ENCODE results near the gene ZNF311.

Gene ZNF311

DNA sequence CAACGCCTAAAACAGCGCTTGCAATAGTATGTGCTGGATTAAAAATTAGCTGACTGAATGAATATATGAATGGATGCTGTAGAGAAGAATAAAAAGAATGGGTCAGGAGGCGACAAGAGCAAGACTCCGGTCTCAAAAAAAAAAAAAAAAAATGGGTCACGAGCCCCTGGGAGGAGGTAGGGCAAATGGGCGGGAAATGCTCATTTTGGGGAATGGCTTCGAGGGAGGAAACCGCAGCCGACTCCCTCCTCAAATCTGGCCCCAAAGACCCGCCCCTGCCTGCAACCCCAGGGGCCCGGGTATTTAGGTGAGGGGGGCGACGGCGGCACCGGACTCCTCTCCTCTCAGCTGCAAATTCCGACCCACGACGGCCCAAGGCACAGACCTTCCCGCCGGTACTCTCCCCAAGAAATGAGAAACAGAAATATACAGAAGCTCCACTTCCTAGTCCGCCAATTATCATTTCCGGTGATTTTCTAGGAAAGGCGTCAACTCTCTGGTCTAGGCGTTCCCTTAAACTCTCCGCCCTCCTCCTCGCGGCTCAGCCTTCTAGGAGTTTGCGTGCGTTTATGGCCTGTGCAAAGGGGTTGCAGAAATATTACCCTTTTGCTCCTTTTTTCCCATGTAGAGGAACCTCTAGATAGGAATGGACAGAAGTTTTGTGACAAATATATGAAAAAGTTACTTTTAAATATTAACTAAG lies at the start of gene ZNF311:
ZNF311 (minus strand) TSS at position 133 of the 703 bp plus-strand sequence. CDS start 1,361 bp downstream, outside the sequence.
- peak; percentile 49 to 50 for DNase-seq

DNA sequence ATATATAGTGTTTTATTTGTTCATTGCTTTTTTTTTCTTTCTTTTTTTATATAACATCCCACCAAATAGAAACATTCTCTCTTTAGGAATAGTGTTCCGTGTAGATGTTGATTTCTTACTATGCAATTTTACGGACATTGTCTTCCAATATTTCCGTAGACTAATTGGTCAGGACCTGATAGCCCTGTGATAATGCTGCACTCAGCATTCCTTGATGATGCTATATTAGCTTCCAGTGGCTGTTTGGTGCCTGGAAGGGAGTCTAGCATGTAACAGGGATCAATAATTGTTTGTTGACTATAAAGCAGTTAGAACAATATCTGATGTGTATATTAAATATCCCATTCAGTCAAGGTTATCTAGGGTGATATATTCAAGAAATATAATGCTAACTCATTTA lies 46.6 kb upstream of the ZNF311 start:
- DNase-seq: no peak

DNA sequence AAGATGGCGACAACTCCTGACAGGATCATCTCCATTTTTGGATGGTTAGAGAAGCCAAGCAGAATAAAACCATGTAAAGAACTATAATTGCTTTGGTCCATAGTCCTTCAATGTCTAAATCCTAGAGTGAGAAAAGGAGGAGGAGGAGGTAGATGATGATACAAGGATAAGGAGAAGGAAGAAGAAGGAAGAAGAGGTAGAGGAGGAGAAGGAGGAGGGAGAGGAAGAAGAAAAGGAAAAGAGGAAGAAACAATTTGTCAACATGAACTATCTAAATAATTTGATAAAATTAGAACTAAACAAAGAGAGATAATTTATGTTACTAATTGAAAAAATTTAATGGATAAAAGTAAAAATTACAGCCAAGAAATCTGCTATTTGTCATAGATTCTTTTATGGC lies 40.0 kb upstream of the ZNF311 start, which contains the start of gene OR2W1:
OR2W1 (minus strand) TSS at position 101 of the 400 bp plus-strand sequence; CDS start at position 101, 0 bp downstream.
- DNase-seq: no peak

DNA sequence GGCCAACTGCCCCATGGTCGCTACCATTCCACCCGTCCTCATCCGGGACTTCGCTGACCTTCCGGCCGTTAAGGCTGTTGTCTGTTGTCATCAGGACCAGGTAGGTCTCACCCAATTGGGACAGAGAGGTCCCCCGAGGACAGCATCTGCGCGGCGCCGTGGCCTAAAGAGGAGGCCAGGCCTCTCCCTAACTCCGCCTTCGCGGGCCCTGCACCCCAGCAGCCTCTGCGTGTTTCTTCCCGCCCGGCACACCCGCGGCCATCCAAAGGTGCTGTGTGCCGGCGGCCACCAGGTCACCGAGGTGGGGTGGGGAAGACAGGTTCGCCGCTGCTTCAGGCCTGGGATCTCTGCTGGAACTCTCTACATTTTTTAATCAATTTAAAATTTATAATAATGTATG lies 30.8 kb upstream of the ZNF311 start:
- DNase-seq: no peak

DNA sequence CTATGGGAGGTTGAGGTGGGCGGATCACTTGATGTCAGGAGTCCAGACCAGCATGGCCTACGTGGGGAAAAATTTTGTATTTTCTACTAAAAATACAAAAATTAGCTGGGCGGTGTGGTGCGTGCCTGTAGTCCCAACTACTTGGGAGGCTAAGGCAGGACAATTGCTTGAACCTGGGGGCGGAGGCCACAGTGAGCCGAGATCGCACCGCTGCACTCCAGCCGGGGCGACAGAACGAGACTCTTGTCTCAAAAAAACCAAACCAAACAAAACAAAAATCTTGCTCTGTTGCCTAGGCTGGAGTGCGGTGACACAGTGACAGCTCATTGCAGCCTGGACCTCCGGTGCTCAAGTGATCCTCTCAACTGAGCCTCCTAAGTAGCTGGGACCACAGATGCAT lies 23.7 kb upstream of the ZNF311 start:
- DNase-seq: no peak

DNA sequence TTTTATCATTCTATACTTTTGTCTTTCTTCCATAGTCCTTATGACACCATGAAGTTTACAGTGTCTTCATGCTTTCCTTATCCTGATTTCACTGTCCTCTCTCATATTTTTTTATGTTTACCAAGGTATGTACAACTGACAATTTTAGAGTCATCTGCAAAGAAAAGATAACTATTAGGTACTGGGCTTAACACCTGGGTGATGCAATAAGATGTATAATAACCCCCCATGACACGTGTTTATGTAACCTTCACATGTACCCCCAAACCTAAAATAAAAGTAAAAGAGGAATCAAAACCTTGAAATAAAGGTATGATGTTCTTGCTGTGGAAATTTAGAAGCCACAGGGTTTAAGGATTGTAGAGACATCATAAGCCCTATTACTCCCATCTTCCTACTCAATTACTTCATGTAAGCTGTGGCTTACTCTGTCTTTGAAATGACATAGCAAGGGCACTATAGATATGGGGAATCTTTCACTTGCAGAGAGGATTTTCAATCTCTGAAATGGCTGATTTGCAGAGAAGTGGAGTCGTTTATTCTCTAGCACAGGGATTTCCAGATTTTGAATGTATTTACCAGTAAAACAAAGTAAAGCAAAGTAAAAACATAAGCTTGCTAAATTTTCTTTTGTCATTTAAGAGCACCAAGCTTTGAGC lies 20.9 kb upstream of the ZNF311 start:
- no peak for DNase-seq

DNA sequence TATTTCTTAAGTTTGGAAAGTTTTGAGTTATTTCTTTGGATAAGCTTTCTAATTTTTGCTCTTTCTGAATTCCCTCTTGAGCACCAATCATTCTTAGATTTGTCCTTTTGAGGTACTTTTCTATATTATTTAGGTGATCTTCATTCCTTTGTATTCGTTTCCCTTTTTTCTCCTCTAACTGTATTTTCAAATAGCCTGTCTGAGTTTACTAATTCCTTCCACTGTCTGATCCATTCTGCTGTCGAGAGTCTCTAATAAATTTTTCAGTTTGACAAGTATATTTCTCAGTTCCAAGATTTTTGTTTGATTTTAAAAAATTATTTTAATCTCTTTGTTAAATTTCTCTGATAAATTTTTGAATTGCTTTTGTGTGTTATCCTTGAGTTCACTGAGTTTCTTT lies 16.3 kb upstream of the ZNF311 start:
- no peak for DNase-seq

DNA sequence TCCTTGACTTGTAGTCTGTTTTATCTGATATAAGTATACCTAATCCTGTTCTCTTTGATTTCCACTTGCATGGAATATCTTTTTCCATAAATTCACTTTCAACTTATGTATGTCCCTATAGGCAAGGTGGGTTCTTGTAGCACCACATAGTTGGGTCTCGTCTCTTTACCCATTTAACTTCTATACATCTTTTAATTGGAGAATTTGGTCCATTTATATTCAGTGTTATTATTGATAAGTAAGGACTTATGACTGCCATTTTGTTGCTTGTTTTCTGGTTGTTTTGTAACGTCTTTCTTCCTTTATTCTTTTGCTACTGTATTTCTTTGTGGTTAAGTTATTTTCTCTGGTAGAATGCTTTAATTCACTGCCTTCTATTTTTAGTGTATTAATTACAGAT lies 14.5 kb upstream of the ZNF311 start:
- DNase-seq: no peak

DNA sequence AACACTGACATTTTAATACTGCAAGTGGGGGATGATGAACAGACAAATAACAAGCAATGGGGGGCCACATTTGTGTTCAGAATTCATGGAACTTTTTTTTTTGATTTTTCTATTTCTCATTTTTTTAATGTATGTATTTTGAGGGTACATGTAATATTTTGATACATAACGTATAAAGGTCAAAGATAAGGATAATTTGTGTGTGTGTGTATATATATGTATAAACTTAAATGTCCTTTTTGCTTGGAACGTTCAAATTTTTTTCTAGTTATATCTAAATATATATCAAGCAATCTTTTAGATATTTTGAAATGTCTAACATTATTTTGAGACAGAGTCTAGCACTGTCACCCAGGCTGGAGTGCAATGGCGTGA lies 12.3 kb upstream of the ZNF311 start:
- no peak for DNase-seq

DNA sequence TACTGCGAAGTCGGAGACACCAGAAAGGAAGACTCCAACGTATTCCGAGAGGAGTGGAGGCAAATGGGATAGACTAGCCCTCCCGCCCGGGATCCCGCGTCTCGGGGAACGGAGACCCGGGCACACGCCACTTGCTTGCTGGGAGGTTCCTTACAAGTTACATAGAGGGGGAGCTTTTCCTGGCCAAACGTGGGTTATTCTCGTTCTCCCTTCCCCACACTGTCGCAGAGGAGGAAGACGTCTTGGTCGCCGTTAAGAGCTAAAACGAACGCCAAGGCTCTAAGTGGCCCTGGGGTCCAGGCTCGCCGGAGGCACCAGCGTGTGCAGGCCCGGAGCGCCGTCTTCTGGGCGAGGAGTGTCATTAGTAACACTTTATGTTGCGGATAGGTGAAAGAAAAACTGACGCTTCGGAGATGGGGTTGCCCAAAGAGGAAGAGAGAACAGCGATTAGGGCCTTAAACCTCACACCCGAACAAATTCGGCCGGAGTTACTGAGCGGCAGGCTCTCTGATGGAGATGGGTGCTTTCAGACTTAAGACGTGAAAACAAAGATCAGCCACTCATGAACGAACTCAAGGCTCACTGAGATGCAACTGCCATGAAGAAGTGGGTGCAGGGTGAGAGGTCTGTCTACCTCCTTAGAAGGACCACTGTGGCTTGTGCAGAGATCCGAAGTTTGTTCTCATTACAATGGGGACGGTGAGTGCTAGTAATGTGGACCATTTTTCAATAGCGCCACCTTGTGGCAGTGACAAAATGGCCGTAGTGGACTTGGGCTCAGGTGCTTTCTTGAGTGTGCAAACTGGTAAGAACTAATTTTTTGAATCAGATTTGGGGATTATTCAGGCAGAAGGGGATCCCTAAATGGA lies 11.7 kb upstream of the ZNF311 start:
- peak; percentile 88 to 91 for DNase-seq

DNA sequence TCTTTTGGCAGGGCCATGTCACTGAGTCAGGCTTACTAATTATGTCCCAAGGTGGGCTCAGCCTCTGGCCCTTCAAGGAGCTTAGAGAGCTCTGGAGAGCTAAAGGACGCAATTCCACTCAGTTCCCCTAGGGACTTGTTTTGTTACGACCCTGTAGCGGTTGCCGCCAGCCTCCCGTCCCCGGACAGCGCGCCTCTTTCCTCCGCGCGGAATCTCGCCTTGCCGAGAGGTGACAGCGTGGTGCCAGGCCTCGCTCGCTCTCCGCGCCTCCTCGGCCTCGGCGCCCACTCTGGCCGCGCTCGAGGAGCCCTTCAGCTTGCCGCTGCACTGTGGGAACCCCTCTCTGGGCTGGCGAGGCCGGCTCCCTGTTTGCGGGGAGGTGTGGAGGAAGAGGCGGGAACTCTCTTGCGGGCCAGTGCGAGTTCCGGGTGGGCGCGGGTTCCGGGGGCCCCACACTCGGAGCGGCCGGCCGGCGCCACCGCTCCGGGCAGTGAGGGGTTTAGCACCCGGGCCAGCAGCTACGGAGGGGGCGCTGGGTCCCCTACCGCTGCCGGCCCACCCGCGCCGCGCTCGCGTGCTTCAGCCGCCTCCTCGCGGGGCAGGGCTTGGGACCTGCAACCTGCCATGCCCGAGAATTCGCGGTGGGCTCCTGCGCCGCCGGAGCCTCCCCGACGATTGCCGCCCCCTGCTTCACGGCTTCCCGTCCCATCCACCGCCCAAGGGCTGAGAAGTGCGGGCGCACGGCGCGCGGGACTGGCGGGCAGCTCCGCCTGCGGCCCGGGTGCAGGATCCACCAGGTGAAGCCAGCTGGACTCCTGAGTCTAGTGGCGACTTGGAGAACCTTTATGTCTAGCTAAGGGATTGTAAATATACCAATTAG lies 9.9 kb upstream of the ZNF311 start:
- peak; percentile 22 to 26 for DNase-seq

DNA sequence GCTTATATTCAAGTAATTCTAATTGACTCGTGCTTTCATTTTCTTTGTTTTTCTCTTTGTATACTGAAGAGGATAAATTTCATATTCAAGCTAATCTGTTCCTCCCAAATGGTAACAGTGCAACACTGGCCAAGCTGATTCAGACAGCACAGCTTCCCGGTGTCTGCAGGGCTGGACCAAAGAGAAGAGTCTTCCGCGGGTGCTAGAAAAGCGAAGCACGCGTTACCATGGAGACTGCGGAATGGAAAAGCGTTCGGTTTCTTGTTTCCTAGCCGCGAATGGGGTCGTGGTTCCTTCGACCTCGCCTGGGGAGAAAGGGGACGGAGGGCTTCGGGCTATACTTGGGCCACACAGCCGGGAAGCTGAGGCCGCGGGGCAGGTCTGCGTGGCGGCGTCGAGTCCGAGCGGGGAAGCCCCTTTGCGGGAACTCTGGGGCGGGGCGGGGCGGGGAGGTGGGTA lies 6.2 kb upstream of the ZNF311 start:
- peak; percentile 52 to 54 for DNase-seq

DNA sequence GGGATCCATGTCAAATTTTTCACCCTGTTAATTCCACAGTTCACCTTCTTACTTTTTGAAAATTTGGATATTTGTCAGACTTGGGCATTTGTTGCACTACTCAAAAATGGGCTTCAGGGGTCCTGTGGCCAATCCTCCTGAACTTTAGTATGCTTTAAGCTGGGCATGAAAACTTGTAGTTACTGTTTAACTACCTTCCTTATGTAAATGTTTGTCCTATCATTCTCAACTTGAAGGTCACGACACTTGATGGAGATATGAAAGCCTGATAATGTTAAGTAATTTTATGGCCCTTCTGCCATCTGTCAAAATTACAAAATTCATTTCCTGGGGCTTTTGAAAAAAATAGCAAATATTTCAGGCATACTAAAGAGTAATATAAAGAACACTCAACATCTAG lies 4.2 kb upstream of the ZNF311 start:
- DNase-seq: no peak

DNA sequence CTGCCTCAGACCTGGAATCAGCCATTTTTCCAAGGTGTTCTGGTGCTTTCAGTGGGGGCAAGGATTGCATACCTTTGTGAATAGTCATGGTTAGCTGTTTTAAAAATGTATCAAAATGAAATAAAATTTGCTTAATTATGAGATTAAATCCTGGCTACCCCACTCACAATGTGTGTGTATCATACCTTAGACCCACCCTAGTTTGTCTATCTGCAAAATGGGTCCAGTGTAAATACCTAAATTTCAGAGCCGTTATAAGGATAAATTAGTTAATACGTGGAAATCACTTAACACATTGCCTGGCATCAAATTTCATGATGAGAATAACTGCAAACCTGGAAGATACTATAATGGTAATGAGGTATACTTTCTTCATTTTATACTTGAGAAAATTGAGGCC lies 3.0 kb upstream of the ZNF311 start:
- no peak for DNase-seq

DNA sequence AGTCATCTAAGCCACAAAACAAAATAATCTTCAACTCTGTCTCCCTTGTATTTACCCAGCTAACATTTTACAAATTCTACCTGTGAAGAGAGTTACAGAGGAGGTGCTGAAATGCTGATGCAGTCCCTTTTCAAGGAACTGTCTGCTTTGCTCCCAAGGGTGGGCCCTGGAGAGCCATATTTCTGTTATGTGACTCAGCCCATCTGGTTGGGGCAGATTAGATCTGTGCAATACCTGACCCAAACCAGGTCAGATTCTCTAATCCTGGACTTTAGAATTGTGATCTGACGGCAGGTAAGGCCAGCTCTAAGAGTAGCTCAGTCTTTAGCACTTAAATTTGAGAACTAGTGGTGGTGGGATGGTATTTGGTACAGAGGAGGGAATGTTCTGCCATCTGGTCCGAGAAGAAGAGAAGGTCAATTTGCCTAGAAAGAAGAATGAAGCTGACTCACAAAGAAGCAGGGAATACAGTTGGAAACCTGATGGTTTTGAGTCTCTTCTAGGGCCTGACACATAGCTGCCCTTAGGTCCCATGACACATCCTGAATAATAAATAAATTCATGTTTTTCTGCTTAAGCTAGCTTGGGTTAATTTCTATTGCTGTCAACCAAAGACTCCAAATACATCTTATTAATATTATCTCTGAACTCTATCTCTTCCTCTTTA lies 8.1 kb downstream of the ZNF311 start:
- DNase-seq: no peak

DNA sequence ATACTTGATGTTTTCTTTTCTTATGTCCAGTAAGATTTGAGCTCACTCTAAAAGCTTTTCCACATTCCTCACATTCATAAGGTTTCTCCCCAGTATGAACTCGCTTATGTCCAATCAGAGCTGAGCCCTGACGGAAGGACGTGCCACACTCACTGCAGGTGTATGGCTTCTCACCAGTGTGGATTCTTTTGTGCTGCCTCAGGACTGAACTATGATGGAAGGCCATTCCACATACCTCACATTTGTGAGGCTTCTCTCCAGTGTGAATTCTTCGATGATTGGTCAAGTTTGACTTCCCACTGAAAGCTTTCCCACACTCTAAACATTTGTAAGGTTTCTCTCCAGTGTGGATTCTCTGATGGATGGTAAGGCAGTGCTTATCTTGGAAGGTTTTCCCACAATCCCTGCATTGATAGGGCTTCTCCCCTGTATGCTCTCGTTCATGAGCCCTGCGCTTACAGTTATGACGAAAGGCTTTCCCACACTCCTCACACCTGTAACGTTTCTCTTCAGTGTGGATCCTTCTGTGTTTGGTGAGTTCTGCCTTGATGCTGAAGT lies 9.9 kb downstream of the ZNF311 start:
- no peak for DNase-seq

DNA sequence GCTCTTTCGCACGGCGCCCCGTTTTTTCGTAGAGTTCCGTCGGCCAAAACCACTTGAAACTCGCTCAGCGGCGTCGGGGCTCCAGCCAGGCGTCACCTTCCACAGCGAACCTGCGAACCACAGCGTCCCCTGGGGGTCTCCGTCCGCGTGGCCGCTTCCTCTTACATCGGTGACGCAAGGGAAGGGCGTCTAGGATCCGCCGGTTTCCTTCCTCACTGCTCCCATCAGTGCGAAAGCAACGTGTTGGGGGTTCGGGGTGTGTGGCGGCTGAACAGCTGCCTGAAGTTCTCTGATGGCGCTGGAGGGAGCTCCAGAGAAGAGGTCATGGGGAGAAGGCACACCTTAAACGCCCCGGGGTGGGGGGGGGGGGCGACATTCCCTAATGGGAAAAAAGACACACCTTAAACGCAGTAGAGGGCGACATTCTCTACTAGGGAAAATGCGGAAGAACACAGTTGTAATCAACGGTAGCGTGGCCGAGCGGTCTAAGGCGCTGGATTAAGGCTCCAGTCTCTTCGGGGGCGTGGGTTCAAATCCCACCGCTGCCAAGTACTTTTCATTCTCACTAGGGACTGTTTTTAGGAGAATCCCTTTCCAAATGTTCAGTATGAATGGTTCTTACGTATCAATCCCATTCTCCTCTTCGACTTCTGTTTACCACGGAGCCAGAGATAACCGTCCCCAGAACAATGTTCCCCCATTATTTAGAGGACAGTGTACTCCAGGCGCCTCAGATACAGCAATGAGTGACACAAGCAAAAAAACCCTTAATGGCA lies 16.4 kb downstream of the ZNF311 start:
- DNase-seq: peak; percentile 81 to 85

DNA sequence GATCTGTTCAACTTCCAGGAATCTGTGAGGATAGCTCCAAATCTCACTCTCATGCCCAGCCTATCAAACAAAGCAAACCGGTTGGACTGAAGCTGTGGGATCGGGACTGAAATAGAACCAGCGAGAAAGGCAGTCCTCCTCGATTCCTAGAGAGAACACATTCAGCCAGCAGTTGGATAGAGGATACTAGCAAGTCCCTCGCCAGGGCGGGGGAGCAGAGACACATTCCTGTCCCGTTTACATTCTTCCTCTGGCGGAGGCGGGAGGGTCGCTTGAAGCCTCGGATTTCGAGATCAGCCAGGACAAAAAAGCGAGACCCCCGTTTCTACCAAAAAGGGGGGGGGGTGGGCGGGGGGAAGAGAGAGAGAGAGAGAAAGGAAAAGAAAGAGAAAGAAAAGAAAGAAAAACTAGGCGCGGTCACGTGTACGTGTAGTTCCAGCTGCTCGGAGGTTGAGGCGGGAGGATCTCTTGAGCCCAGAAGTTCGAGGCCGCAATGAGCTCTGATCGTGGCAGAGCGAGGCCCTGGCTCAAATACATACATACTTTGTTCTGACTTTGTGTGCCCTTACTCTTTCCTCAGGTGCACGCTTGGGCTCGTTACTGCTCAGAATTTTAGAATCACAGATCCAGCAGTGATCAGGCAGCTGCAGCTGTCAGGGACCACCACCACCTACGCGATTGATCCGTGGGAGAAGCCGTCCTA lies 19.5 kb downstream of the ZNF311 start:
- DNase-seq: no peak

DNA sequence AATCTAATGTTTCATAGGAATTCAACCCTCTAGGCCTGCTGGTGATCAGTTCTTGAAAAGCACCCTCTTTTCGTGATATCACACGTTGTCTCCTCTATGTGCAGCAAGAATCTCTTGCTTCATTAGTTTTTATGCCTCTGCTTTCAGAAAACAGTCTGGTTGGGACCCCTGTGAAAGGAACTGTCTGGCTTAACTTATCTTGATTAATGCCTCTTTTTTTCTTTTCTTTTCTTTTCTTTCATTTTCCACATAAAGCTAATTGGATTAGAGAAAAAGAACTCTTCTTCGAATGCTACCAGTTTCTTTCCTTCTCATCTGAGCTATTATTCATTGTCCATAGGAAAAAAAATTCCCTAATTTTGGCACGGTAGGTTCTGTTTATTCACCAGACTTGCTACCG lies 21.3 kb downstream of the ZNF311 start:
- no peak for DNase-seq

Data from activated T-cell treated with anti-CD3 and anti-CD28 coated beads, Interleukin-2, amount 50 U/mL, for 48 hours (primary cell).